Mammary epithelial cell (primary cell): ENCODE data around the gene RBM25.

Experiments used
- EZH2 ChIP-seq: IDR thresholded peaks from 2 replicates; pipeline ENCODE4 v1.6.1; 2012; ENCODE audit warnings: low read length, inconsistent platforms, borderline replicate concordance
- TF ChIP-seq, protein P1 (sequence below), 2 donors: IDR thresholded peaks in 1 of 2; conservative IDR thresholded peaks in 1 of 2; 2 replicates each; pipeline ENCODE4 v1.5.1; 2011 to 2012; ENCODE audit warnings: inconsistent platforms in 2 of 2, low read length in 2 of 2, mild to moderate bottlenecking in 2 of 2, control low read depth in 1 of 2, low read depth in 1 of 2; ENCODE audit not compliant: insufficient read depth in 1 of 2; ENCODE audit errors: extremely low read depth in 1 of 2

DNA sequence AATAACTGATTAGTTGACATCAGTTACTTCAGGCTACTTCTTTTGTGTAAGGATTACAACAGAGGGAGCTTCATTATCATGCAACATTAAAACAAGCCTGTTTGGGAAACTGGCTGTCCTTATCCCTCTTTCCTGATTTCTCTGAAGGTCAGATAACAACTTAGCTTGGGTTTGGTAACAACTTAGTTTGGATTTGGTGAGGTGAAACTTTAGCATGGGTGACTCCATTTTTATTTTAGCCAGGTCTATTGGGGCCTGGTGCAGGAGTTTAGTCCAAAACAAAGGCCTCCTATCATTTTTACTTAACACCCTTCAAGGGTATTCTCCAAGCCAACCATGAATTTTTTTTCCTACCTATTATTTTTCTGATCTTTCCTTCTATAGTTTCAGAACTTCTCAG is 30.4 kb upstream of the RBM25 start:
- TF ChIP-seq, protein P1, sequence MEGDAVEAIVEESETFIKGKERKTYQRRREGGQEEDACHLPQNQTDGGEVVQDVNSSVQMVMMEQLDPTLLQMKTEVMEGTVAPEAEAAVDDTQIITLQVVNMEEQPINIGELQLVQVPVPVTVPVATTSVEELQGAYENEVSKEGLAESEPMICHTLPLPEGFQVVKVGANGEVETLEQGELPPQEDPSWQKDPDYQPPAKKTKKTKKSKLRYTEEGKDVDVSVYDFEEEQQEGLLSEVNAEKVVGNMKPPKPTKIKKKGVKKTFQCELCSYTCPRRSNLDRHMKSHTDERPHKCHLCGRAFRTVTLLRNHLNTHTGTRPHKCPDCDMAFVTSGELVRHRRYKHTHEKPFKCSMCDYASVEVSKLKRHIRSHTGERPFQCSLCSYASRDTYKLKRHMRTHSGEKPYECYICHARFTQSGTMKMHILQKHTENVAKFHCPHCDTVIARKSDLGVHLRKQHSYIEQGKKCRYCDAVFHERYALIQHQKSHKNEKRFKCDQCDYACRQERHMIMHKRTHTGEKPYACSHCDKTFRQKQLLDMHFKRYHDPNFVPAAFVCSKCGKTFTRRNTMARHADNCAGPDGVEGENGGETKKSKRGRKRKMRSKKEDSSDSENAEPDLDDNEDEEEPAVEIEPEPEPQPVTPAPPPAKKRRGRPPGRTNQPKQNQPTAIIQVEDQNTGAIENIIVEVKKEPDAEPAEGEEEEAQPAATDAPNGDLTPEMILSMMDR (conservative IDR thresholded peaks at IDR 0.05 in 1 of 2, IDR thresholded peaks at IDR 0.05 in 1 of 2; ENCODE audit: extremely low read depth in 1 of 2, insufficient read depth in 1 of 2, low read depth in 1 of 2, low read length in 2 of 2) = no peak
- TF ChIP-seq EZH2 = no peak
